ENCODE results near the gene ZNF518A.

GRCh38 chr10:96122824-96123223 lies 7.3 kb upstream of the ZNF518A start:
- TF ChIP-seq, protein P1, sequence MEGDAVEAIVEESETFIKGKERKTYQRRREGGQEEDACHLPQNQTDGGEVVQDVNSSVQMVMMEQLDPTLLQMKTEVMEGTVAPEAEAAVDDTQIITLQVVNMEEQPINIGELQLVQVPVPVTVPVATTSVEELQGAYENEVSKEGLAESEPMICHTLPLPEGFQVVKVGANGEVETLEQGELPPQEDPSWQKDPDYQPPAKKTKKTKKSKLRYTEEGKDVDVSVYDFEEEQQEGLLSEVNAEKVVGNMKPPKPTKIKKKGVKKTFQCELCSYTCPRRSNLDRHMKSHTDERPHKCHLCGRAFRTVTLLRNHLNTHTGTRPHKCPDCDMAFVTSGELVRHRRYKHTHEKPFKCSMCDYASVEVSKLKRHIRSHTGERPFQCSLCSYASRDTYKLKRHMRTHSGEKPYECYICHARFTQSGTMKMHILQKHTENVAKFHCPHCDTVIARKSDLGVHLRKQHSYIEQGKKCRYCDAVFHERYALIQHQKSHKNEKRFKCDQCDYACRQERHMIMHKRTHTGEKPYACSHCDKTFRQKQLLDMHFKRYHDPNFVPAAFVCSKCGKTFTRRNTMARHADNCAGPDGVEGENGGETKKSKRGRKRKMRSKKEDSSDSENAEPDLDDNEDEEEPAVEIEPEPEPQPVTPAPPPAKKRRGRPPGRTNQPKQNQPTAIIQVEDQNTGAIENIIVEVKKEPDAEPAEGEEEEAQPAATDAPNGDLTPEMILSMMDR (IDR thresholded peaks at IDR 0.05 in 8 of 11, conservative IDR thresholded peaks at IDR 0.05 in 3 of 11): no peak
- TF ChIP-seq POLR2A (IDR thresholded peaks at IDR 0.05): no peak
